Ecto neural progenitor cell (in vitro differentiated cells): ENCODE results near the gene RABGAP1.
"Not testable (repeated sequence)": the region's sequence is repeated elsewhere in the genome, so short reads cannot be mapped to it uniquely, and the experiment has no call there.

Experiments used
- DNase-seq: peaks from one replicate; pipeline ENCODE4 v3.0.0-alpha.2; 2018; ENCODE audit warnings: low spot score

Gene RABGAP1

GRCh38 chr9:122940749-122941581 lies at the start of gene RABGAP1:
RABGAP1 (plus strand) TSS chr9:122941020; CDS start chr9:122957060, 16,040 bp downstream.
- peak; percentile 99 for DNase-seq

GRCh38 chr9:122897969-122898368 lies 42.9 kb upstream of the RABGAP1 start:
- DNase-seq, result no peak

GRCh38 chr9:122900791-122901190 lies 40.0 kb upstream of the RABGAP1 start:
- DNase-seq, result no peak

- DNase-seq, result no peak
Measured at GRCh38 chr9:122904466-122904822, 36.4 kb upstream of the RABGAP1 start.

- peak; percentile 97 for DNase-seq
Measured at GRCh38 chr9:122904823-122905710, 35.8 kb upstream of the RABGAP1 start, which contains the start of gene RC3H2. RC3H2 (minus strand) TSS chr9:122905359; CDS start chr9:122897509, 7,850 bp downstream.

- not testable (repeated sequence) for DNase-seq
Measured at GRCh38 chr9:122906122-122906521, 34.7 kb upstream of the RABGAP1 start.

- no peak for DNase-seq
Measured at GRCh38 chr9:122912671-122912963, 28.2 kb upstream of the RABGAP1 start.

GRCh38 chr9:122912964-122913673 lies 27.7 kb upstream of the RABGAP1 start, which contains the start of gene ZBTB6:
ZBTB6 (minus strand) TSS chr9:122913323; CDS start chr9:122912072, 1,251 bp downstream.
- peak; percentile 81 for DNase-seq

- no peak for DNase-seq
Measured at GRCh38 chr9:122918310-122918709, 22.5 kb upstream of the RABGAP1 start.

GRCh38 chr9:122922713-122923112 lies 18.1 kb upstream of the RABGAP1 start:
- DNase-seq, result no peak

- DNase-seq, result no peak
Measured at GRCh38 chr9:122923947-122924346, 16.9 kb upstream of the RABGAP1 start.

- DNase-seq, result no peak
Measured at GRCh38 chr9:122929796-122930354, 10.9 kb upstream of the RABGAP1 start.

- no peak for DNase-seq
Measured at GRCh38 chr9:122930541-122931225, 10.1 kb upstream of the RABGAP1 start.

- DNase-seq, result peak; percentile 95
Measured at GRCh38 chr9:122931226-122932121, 9.3 kb upstream of the RABGAP1 start, which contains the start of gene ZBTB26. ZBTB26 (minus strand) TSS chr9:122931512; CDS start chr9:122919934, 11,578 bp downstream.

- no peak for DNase-seq
Measured at GRCh38 chr9:122936464-122936863, 4.4 kb upstream of the RABGAP1 start.

- DNase-seq, result no peak
Measured at GRCh38 chr9:122936883-122937282, 3.9 kb upstream of the RABGAP1 start.

GRCh38 chr9:122939601-122940000 lies 1.2 kb upstream of the RABGAP1 start:
- DNase-seq, result no peak

- DNase-seq, result no peak
Measured at GRCh38 chr9:122940454-122940748, 419 bp upstream of the RABGAP1 start.

GRCh38 chr9:122941582-122942234 lies 888 bp downstream of the RABGAP1 start:
- DNase-seq, result no peak
